ENCODE data around the gene COL1A2.

- TF ChIP-seq POLR2AphosphoS5 (IDR thresholded peaks at IDR 0.05; ENCODE audit: low read depth, low read length) (no peak), CTCF (CRISPR knock-in tag; IDR thresholded peaks at IDR 0.05) (no peak), ZBTB7A (CRISPR knock-in tag; IDR thresholded peaks at IDR 0.05) (no peak), DNMT3B (CRISPR knock-in tag; conservative IDR thresholded peaks at IDR 0.05) (no peak), ZNF430 (CRISPR knock-in tag; IDR thresholded peaks at IDR 0.05) (no peak), ZNF629 (CRISPR knock-in tag; conservative IDR thresholded peaks at IDR 0.05) (no peak), LCORL (IDR thresholded peaks at IDR 0.05) (no peak), LCORL (CRISPR knock-in tag; IDR thresholded peaks at IDR 0.05) (no peak), ZFP1 (CRISPR knock-in tag; IDR thresholded peaks at IDR 0.05) (no peak), ZNF274 (CRISPR knock-in tag; IDR thresholded peaks at IDR 0.05) (no peak), POLR2A (IDR thresholded peaks at IDR 0.05; ENCODE audit: insufficient read depth in 1 of 2, low read depth in 2 of 2, low read length in 2 of 2) (no peak), NFAT5 (CRISPR knock-in tag; IDR thresholded peaks at IDR 0.05) (no peak), TCF7L2 (IDR thresholded peaks at IDR 0.05; ENCODE audit: low read depth, low read length) (no peak), PCBP1 (IDR thresholded peaks at IDR 0.05; ENCODE audit: borderline replicate concordance, low read depth, low read length) (no peak), ZNF207 (IDR thresholded peaks at IDR 0.05; ENCODE audit: borderline replicate concordance) (no peak)
Measured at GRCh38 chr7:94393246-94394108, 1.2 kb upstream of the COL1A2 start.
